OCI-M2 (cell line): ENCODE results near the gene JSRP1.

Experiments
- DNase-seq: peaks from one replicate; lab custom pipeline; 2025; ENCODE audit not compliant: unreplicated experiment; lab: John Stamatoyannopoulos, UW

Gene JSRP1, protein sequence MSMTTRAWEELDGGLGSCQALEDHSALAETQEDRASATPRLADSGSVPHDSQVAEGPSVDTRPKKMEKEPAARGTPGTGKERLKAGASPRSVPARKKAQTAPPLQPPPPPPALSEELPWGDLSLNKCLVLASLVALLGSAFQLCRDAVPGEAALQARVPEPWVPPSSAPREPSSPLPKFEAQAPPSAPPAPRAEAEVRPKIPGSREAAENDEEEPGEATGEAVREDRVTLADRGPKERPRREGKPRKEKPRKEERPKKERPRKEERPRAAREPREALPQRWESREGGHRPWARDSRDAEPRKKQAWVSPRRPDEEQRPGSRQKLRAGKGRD

GRCh38 chr19:2255982-2256685 is at the start of gene JSRP1:
Gene JSRP1, minus strand, starts transcription at chr19:2256417. Its CDS starts 1,103 bp downstream, at chr19:2255314.
- DNase-seq: no peak

- no peak for DNase-seq
Measured at GRCh38 chr19:2305452-2306280, 49.4 kb upstream of the JSRP1 start.

DNA sequence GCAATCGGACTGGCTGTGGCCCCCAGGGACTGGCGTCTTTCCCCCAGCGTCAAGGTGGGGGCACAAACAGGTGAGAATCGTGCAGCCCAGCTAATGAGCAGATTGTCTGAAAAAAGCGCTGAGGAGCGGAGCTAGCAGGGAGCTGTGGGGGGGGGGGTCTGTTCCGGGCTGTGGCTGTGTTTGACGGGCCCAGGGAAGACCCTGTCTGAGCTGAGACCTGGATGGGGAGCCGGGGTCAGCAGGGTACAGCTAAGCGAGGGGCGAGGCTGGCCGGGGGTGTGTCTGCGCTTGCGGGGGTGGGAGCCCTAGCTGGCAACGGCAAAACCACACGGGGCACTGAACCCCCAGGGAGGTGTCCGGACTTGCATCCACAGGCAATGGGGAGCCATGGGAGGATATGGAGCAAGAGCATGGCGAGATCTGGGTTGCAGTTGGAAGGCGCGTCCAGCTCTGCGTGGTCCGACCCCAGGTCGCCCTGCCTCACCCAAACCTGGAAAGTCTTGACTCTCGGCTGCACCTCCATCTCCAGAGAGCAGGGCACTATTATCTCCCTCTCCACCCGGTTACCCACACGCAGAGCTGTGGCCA is 47.1 kb upstream of the JSRP1 start:
- no peak for DNase-seq

DNA sequence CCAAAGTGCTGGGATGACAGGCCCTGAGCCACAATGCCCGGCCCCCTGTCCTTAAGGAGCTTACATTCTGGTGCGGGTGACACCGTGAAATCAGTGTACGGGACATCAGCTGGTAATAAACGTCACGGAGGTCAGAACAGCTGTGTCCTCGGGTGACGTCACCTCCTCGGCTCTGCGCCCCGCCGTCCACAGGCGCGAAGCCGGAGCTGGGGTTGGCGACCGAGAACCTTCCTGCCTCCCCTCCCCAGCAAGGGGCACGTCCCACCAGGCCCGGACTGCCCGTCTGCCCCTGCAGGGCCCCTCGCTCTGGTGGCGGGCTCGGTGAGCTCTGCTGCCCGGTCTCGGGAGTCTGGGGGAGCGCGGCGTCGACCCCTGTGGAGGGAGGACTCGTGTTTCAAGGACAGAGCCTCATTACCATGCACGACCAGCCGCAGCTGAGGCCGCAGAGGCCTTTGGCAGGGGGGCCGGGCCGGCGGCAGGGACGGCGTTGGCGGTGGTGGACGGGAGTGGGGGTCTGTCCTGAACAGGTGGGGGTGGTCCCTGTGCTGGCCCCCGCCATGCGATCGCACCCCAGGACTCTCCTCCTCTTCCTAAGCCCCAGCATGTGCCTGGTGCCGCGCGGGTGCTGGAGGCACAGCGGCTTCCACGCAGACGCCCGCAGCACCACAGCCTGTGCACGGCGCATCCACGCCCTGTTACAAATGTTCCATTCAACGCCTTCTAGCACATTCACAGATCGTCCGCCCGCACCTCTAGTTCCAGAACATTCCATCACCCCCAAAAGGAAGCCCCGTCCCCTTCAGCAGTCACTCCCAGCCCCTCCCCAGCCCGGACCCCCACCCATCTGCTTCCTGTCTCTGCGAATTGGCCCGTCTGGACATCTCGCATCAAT is 46.3 kb upstream of the JSRP1 start:
- DNase-seq: no peak

- DNase-seq: no peak
Measured at GRCh38 chr19:2300533-2300932, 44.3 kb upstream of the JSRP1 start.

GRCh38 chr19:2296141-2296540 is 39.9 kb upstream of the JSRP1 start:
- no peak for DNase-seq

DNA sequence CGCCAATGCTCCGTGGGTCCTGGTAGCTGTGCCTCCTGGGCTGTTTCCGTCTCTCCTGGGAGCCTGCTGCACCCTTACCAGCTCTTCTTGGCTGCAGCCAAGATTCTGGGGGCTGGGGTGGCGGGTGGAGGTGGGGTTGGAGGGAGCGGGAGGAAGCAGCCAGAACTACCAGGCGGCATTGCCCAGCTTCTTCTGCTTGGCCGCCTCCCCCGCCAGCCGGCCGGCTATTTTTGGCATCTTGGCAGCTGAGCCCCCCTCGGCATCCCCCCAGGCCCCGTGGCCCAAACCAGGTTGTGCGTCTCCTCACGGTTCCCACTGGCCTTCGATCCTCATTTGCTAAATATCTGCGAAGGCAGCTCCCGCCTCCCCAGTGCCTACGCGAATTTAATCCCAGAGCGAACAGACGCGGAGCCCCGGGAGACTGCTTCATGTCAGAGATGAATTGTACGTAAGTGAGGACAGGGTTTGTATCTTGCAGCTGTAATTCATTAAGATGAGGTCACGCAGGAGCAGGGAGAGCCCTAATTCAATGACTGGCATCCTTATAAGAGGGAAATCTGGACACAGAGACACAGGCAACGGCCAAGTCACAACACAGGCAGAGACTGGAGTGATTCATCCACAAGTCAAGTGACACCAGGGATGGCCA is 38.6 kb upstream of the JSRP1 start:
- no peak for DNase-seq

DNA sequence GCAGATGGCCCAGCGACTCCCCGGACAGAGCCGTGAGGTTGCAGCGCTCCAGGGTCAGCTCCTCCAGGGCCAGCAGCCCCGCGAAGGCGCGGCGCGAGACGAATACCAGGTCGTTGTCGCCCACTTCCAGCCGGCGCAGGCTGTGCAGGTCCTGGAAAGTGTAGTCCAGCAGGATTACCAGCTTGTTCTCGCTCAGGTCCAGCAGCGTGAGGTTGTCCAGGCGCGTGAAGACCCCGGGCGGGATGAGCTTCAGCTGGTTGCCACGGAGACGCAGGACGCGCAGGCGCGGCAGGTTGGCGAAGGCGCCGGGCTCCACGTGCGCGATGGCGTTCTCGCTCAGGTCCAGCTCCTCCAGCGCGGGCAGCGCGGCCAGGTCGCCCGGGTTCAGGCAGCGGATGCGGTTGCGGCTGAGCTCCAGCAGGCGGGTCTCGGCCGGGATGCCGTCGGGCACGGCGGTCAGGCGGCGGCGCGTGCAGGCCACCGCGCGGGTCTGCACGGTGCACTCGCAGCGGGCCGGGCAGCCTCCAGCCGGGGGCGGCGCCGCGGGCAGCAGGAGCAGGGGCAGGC is 35.1 kb upstream of the JSRP1 start:
- no peak for DNase-seq

- DNase-seq: no peak
Measured at GRCh38 chr19:2290441-2291184, 34.4 kb upstream of the JSRP1 start.

DNA sequence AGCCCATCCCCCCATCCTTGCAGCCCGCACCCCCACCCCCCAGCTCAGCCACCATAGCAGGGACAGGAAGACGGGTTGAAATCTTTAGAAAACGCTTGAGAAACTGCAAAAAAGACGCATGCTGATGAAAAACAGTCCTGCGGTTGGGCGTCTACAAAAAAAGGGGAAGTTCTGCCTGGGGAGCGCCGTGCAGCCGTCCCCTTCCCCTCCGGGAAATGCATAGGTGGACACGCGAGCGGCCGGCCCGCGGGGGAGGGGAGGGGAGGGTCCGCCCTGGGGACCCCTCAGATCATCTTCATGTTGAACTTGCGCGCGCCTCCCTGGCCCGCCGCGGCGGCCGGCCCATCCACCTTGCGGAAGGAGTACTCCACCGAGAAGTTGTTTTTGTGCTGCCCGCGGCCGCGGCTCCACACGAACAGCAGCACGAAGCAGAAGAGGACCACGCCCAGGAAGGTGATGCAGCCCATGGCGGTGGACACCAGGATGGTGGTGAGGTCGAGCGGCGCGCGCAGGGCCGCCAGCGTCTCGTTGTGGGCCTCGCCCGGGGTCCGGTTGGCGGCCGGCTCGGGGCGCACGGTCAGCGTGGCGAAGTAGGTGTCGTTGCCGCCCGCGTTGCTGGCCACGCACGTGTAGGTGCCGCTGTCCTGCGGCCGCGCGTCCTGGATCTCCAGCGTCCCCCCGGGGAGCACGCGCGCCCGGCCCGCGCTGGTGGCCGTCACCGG is 33.7 kb upstream of the JSRP1 start:
- DNase-seq: no peak

- no peak for DNase-seq
Measured at GRCh38 chr19:2288818-2289713, 32.8 kb upstream of the JSRP1 start.

GRCh38 chr19:2288338-2288817 is 32.2 kb upstream of the JSRP1 start:
- DNase-seq: no peak

DNA sequence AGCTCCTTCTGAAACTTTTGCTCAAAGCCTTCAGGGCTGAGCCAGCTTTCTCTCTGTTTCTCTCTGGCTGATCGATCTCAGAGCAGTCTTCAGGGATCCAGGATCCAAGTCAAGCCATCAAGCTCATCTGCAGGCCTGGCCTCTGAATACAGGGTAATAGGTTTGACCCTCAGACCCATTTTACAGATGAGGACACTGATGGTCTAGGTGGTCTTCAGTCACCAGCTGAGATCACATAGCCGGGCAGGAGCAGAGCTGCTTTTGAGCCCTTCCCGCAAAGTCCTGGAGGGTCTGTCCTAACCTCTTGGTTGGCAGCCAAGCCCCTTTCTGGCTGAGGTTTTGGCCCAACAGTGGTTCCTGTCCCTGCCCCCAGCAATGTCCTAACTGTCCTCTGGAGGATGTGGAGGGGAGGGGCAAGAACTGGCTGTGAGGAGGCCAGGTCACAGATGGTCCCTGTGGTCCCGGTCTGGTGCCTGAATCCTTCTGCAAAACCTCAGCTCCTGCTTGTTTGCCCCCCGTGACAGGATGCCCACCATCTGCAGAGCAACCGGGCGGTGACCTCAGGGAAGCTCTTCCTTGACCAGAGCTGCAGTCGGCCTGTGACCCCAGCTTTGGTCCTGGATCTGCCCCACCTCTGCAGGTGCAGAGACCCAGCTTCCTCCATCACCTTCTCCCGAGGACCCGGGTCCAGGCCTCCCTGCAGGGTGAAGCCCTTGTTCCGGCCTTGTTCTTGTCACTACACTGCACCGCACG is 31.5 kb upstream of the JSRP1 start:
- no peak for DNase-seq

- no peak for DNase-seq
Measured at GRCh38 chr19:2286402-2287140, 30.4 kb upstream of the JSRP1 start.

GRCh38 chr19:2283835-2284507 is 27.8 kb upstream of the JSRP1 start:
- DNase-seq: no peak
